ENCODE results near the gene SLC22A14.
"Not testable (repeated sequence)": the region's sequence is repeated elsewhere in the genome, so short reads cannot be mapped to it uniquely, and the experiment has no call there.

SLC22A14 gene

GRCh38 chr3:38270606-38271005, 11.5 kb upstream of the SLC22A14 start:
- DNase-seq (ENCODE audit: low read depth), result peak; percentile 55

- DNase-seq (ENCODE audit: low read depth), result no peak
Observed at GRCh38 chr3:38271553-38271952, 10.5 kb upstream of the SLC22A14 start.

GRCh38 chr3:38274864-38275649, 7.0 kb upstream of the SLC22A14 start:
- DNase-seq (ENCODE audit: low read depth), result no peak

- DNase-seq (ENCODE audit: low read depth), result no peak
Observed at GRCh38 chr3:38275658-38276057, 6.4 kb upstream of the SLC22A14 start.

- no peak for DNase-seq (ENCODE audit: low read depth)
Observed at GRCh38 chr3:38276081-38276916, 5.8 kb upstream of the SLC22A14 start.

- DNase-seq (ENCODE audit: low read depth), result no peak
Observed at GRCh38 chr3:38276917-38277630, 5.0 kb upstream of the SLC22A14 start.

- no peak for DNase-seq (ENCODE audit: low read depth)
Observed at GRCh38 chr3:38278841-38279240, 3.3 kb upstream of the SLC22A14 start.

- DNase-seq (ENCODE audit: low read depth), result peak; percentile 92
Observed at GRCh38 chr3:38283810-38284755, 2.0 kb downstream of the SLC22A14 start.

- DNase-seq (ENCODE audit: low read depth), result no peak
Observed at GRCh38 chr3:38284756-38285150, 2.7 kb downstream of the SLC22A14 start.

GRCh38 chr3:38289286-38290217, 7.5 kb downstream of the SLC22A14 start:
- DNase-seq (ENCODE audit: low read depth), result not testable (repeated sequence)

- DNase-seq (ENCODE audit: low read depth), result not testable (repeated sequence)
Observed at GRCh38 chr3:38297053-38297452, 15.0 kb downstream of the SLC22A14 start.

GRCh38 chr3:38297537-38297936, 15.4 kb downstream of the SLC22A14 start:
- DNase-seq (ENCODE audit: low read depth), result no peak

GRCh38 chr3:38297947-38298711, 16.0 kb downstream of the SLC22A14 start:
- DNase-seq (ENCODE audit: low read depth), result peak; percentile 14

GRCh38 chr3:38306941-38307340, 24.8 kb downstream of the SLC22A14 start:
- DNase-seq (ENCODE audit: low read depth), result no peak

GRCh38 chr3:38307599-38307998, 25.5 kb downstream of the SLC22A14 start:
- no peak for DNase-seq (ENCODE audit: low read depth)

- no peak for DNase-seq (ENCODE audit: low read depth)
Observed at GRCh38 chr3:38308456-38308855, 26.4 kb downstream of the SLC22A14 start.

- no peak for DNase-seq (ENCODE audit: low read depth)
Observed at GRCh38 chr3:38311476-38311875, 29.4 kb downstream of the SLC22A14 start.

GRCh38 chr3:38311941-38312340, 29.8 kb downstream of the SLC22A14 start:
- DNase-seq (ENCODE audit: low read depth), result no peak

- DNase-seq (ENCODE audit: low read depth), result no peak
Observed at GRCh38 chr3:38312356-38312755, 30.3 kb downstream of the SLC22A14 start.

Measured in fibroblast of gingiva (primary cell).